Memory B cell (primary cell): ENCODE data around the gene GLT1D1.
"Not testable (repeated sequence)": the region's sequence is repeated elsewhere in the genome, so short reads cannot be mapped to it uniquely, and the experiment has no call there.

Source experiments
- ATAC-seq: fragments of 150-1000 bp; cut with Tn5 transposase; 2 replicates; pipeline ENCODE4 v1.10.0; 2021; ENCODE audit warnings: low read depth, mild to moderate bottlenecking, moderate library complexity
- DNase-seq, 2 donors: peaks; one replicate each; pipeline ENCODE4 v3.0.0; 2022; ENCODE audit warnings: low spot score in 2 of 2
- H3K27ac Mint-ChIP-seq: one replicate; pipeline ENCODE4 v1.8.0; 2022; ENCODE audit warnings: mild to moderate bottlenecking, moderate library complexity, mixed read lengths
- H3K27me3 Mint-ChIP-seq: one replicate; pipeline ENCODE4 v1.8.0; 2022; ENCODE audit warnings: mixed read lengths
- H3K36me3 Mint-ChIP-seq: one replicate; pipeline ENCODE4 v1.8.0; 2022; ENCODE audit warnings: mild to moderate bottlenecking, mixed read lengths
- H3K4me1 Mint-ChIP-seq: one replicate; pipeline ENCODE4 v1.8.0; 2022; ENCODE audit warnings: mixed read lengths
- H3K4me3 Mint-ChIP-seq: one replicate; pipeline ENCODE4 v1.8.0; 2022; ENCODE audit warnings: mild to moderate bottlenecking, moderate library complexity, mixed read lengths
- H3K9me3 Mint-ChIP-seq: one replicate; pipeline ENCODE4 v1.8.0; 2022; ENCODE audit warnings: mixed read lengths

Gene GLT1D1

GRCh38 chr12:128830505-128830893 lies 22.8 kb upstream of the GLT1D1 start:
- ATAC-seq (peak; percentile 57), DNase-seq (peak in 1 of 2 donors; percentile 61)
- H3K4me3 Mint-ChIP-seq, result peak overlapping the region; percentile 67
- H3K36me3 Mint-ChIP-seq, result no peaks in the 10 kb centered on the region
- H3K27me3 Mint-ChIP-seq, result no peaks in the 10 kb centered on the region
- peak overlapping the region; percentile 92 for H3K27ac Mint-ChIP-seq
- H3K4me1 Mint-ChIP-seq, result peaks cover 17% of the 10 kb centered on the region
- H3K9me3 Mint-ChIP-seq, result no peaks in the 10 kb centered on the region

DNA sequence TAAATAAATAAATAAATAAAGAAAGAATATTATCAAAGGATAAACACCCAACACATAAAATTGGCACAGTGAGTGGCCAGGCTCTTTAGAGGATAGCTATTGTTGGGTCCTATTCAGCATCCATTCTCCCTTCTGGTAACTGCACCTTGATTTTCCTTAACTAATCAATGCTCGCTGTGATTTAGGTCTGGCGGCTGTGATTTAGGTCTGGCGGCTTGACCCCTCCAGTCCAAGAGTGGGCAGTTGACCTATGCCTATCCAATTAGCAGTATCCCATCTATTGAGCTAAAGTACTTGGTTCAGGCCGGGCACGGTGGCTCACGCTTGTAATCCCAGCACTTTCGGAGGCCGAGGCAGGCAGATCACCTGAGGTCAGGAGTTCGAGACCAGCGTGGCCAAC lies 19.9 kb upstream of the GLT1D1 start:
- Mint-ChIP-seq H3K9me3 (no peaks in the 10 kb centered on the region), H3K4me3 (no peak overlapping the region), H3K4me1 (peaks cover 17% of the 10 kb centered on the region), H3K36me3 (no peaks in the 10 kb centered on the region), H3K27me3 (no peaks in the 10 kb centered on the region), H3K27ac (no peak overlapping the region)
- no peak for ATAC-seq
- DNase-seq, result no peak

- not testable (repeated sequence) for ATAC-seq, DNase-seq, H3K9me3 Mint-ChIP-seq, H3K4me3 Mint-ChIP-seq, H3K4me1 Mint-ChIP-seq, H3K36me3 Mint-ChIP-seq, H3K27ac Mint-ChIP-seq, H3K27me3 Mint-ChIP-seq
Measured at GRCh38 chr12:128839885-128840284, 13.4 kb upstream of the GLT1D1 start.

GRCh38 chr12:128840862-128841468 lies 12.3 kb upstream of the GLT1D1 start:
- H3K36me3 Mint-ChIP-seq, result no peaks in the 10 kb centered on the region
- ATAC-seq, result peak; percentile 91
- peak overlapping the region; percentile 54 for H3K27ac Mint-ChIP-seq
- DNase-seq, result no peak
- no peaks in the 10 kb centered on the region for H3K9me3 Mint-ChIP-seq
- H3K4me3 Mint-ChIP-seq, result peak overlapping the region; percentile 62
- no peaks in the 10 kb centered on the region for H3K27me3 Mint-ChIP-seq
- H3K4me1 Mint-ChIP-seq, result peaks cover 8% of the 10 kb centered on the region

DNA sequence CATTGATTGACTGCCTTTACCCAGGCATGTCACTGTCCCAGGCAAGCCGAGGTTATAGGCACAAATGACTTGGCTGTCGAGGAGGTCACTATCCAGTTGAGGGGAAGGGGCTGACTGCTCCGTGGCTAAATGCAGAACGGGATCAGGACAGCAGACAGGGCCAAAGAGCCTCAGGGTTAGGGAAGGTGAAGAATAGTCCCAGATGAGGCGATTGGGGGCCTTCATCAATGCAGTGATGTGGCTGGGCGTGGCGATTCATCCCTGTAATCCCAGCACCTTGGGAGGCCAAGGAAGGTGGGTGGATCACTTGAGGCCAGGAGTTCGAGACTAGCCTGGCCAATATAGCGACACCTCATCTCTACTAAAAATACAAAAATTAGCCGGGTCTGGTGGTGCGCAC lies 10.7 kb upstream of the GLT1D1 start:
- DNase-seq (no peak), ATAC-seq (no peak)
- Mint-ChIP-seq H3K27me3 (no peaks in the 10 kb centered on the region), H3K9me3 (no peaks in the 10 kb centered on the region), H3K27ac (no peak overlapping the region), H3K4me3 (no peak overlapping the region), H3K4me1 (peaks cover 8% of the 10 kb centered on the region), H3K36me3 (peaks cover 1% of the 10 kb centered on the region)

GRCh38 chr12:128843538-128843937 lies 9.7 kb upstream of the GLT1D1 start:
- H3K9me3 Mint-ChIP-seq, result no peaks in the 10 kb centered on the region
- H3K4me1 Mint-ChIP-seq, result peaks cover 8% of the 10 kb centered on the region
- ATAC-seq (no peak), DNase-seq (no peak)
- H3K27ac Mint-ChIP-seq, result no peak overlapping the region
- no peaks in the 10 kb centered on the region for H3K27me3 Mint-ChIP-seq
- H3K36me3 Mint-ChIP-seq, result peaks cover 1% of the 10 kb centered on the region
- H3K4me3 Mint-ChIP-seq, result no peak overlapping the region

DNA sequence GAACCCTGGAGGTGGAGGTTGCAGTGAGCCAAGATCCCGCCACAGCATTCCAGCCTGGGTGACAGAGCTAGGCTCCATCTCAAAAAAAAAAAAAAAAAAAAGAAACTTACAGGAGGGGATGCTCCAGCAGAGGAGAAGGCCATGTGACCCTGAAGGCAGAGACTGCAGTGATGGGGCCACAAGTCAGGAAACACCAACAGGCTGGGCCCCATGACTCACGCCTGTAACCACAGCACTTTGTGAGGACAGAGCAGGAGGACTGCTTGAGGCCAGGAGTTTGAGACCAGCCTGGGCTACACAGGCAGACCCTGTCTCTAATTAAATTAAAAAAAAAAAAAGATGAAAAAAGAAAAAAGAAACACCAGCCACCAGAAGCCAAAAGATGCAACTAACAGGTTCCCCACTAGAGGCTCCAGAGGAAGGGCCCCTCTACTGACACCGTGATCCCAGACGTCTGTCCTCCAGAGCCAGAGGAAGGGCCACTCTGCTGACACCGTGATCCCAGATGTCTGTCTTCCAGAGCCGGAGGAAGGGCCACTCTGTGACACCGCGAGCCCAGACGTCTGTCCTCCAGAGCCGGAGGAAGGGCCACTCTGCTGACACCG lies 9.1 kb upstream of the GLT1D1 start:
- Mint-ChIP-seq H3K4me1 (peaks cover 8% of the 10 kb centered on the region), H3K4me3 (no peak overlapping the region), H3K9me3 (no peaks in the 10 kb centered on the region), H3K27ac (no peak overlapping the region), H3K36me3 (peaks cover 1% of the 10 kb centered on the region), H3K27me3 (no peaks in the 10 kb centered on the region)
- no peak for DNase-seq
- no peak for ATAC-seq

DNA sequence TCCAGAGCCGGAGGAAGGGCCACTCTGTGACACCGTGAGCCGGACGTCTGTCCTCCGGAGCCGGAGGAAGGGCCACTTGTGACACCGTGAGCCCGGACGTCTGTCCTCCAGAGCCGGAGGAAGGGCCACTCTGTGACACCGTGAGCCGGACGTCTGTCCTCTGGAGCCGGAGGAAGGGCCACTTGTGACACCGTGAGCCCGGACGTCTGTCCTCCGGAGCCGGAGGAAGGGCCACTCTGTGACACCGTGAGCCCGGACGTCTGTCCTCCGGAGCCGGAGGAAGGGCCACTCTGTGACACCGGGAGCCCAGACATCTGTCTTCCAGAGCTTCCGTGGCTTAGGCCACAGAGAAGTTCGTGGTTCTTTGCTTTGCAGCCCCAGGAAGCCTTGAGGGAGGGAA lies 6.6 kb upstream of the GLT1D1 start:
- H3K27ac Mint-ChIP-seq, ATAC-seq, H3K4me3 Mint-ChIP-seq, H3K9me3 Mint-ChIP-seq, H3K36me3 Mint-ChIP-seq, H3K4me1 Mint-ChIP-seq, H3K27me3 Mint-ChIP-seq, DNase-seq: not testable (repeated sequence)

GRCh38 chr12:128848371-128848770 lies 4.9 kb upstream of the GLT1D1 start:
- no peak overlapping the region for H3K4me3 Mint-ChIP-seq
- peaks cover 7% of the 10 kb centered on the region for H3K27me3 Mint-ChIP-seq
- DNase-seq (no peak), ATAC-seq (no peak)
- H3K27ac Mint-ChIP-seq, result no peak overlapping the region
- H3K9me3 Mint-ChIP-seq, result no peaks in the 10 kb centered on the region
- H3K36me3 Mint-ChIP-seq, result peaks cover 1% of the 10 kb centered on the region
- no peaks in the 10 kb centered on the region for H3K4me1 Mint-ChIP-seq

GRCh38 chr12:128849806-128850205 lies 3.5 kb upstream of the GLT1D1 start:
- H3K9me3 Mint-ChIP-seq, H3K4me3 Mint-ChIP-seq, H3K36me3 Mint-ChIP-seq: not testable (repeated sequence)

DNA sequence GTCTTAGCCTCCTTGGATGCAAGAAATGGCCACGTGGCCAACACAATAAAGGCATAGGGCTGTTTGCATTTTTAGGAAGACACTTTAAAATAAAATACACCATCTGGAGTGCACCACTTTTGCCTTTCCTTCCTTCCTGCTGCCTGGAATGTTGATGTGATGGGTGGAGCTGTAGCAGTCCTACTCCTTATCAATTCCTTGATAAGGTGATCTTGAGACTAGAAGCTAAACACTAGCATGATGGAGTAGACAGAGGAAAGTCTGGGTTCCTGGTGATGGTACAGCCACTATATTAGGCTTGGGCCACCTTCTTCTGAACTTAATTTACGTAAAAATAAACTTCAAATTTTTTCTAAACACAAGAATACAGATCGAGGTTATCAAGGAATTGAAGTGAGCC lies 2.9 kb upstream of the GLT1D1 start:
- ATAC-seq (no peak), DNase-seq (no peak)
- H3K4me1 Mint-ChIP-seq, result peaks cover 3% of the 10 kb centered on the region
- no peak overlapping the region for H3K27ac Mint-ChIP-seq
- peaks cover 14% of the 10 kb centered on the region for H3K27me3 Mint-ChIP-seq
- H3K36me3 Mint-ChIP-seq, result peaks cover 1% of the 10 kb centered on the region
- H3K9me3 Mint-ChIP-seq, result no peaks in the 10 kb centered on the region
- H3K4me3 Mint-ChIP-seq, result no peak overlapping the region

More at GRCh38 chr12:128849806-128850205, 3.5 kb upstream of the GLT1D1 start:
- not testable (repeated sequence) for H3K27ac Mint-ChIP-seq, H3K4me1 Mint-ChIP-seq, DNase-seq, ATAC-seq
- peaks cover 12% of the 10 kb centered on the region for H3K27me3 Mint-ChIP-seq

GRCh38 chr12:128851429-128851828 lies 1.8 kb upstream of the GLT1D1 start:
- peaks cover 18% of the 10 kb centered on the region for H3K27me3 Mint-ChIP-seq
- H3K36me3 Mint-ChIP-seq, H3K27ac Mint-ChIP-seq, ATAC-seq, H3K9me3 Mint-ChIP-seq, DNase-seq, H3K4me3 Mint-ChIP-seq, H3K4me1 Mint-ChIP-seq: not testable (repeated sequence)

GRCh38 chr12:128852026-128852698 lies 1.1 kb upstream of the GLT1D1 start:
- Mint-ChIP-seq H3K36me3 (no peaks in the 10 kb centered on the region), H3K9me3 (no peaks in the 10 kb centered on the region), H3K4me1 (peaks cover 3% of the 10 kb centered on the region), H3K27me3 (peaks cover 18% of the 10 kb centered on the region), H3K27ac (no peak overlapping the region), H3K4me3 (no peak overlapping the region)
- ATAC-seq, result no peak
- no peak for DNase-seq

DNA sequence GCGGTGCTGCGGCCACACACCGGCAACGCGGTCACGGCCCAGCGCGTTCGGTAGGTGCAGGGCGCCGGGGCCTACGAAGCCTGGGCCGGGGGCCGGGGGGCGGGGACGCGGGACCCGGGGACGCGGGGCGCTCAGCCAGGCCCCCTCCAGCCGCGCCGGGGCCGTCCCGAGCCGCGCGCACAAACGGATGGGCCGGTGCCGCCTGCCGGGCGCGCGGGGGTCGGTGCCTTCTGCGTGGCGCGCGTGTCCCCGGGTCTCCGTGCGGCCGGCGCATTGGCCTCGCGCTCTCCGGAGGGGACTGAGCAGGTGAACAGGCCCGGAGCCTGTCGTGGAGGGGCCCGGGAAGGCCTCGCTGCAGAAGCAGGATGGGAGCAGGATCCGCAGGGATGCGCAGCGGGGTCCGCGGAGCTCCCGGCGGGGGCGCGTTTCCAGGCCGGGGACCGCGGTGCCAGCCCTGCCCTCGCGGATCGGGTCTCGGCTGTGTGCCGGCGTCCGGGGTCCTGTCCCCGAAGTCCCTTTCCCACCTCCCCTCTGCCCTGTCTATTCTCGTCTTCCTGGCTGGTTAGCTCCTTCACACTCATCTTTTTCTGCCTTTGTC lies 421 bp downstream of the GLT1D1 start:
- ATAC-seq (peak; percentile 45), DNase-seq (peak in 1 of 2 donors; percentile 9)
- Mint-ChIP-seq H3K4me1 (peaks cover 3% of the 10 kb centered on the region), H3K27ac (no peak overlapping the region), H3K9me3 (no peaks in the 10 kb centered on the region), H3K36me3 (no peaks in the 10 kb centered on the region), H3K4me3 (peak overlapping the region; percentile 61), H3K27me3 (peaks cover 18% of the 10 kb centered on the region)
